PC-3 (cell line): ENCODE results near the gene MYH6. TPM values are rescaled to one million over a fixed set of nuclear protein-coding genes. Genes with fewer than 3 reads are reported as not detected.

Experiments
- ATAC-seq: fragments of 200-7000 bp; cut with Tn5 transposase; 2 replicates; pipeline ENCODE4 v1.9.1; 2020; ENCODE audit warnings: mild to moderate bottlenecking, moderate library complexity
- BruUV-seq: library from RNA; stranded (reverse); fragments of 400-500 nt; replicated peaks from 2 replicates; lab custom pipeline; 2021; lab: Mats Ljungman, UMichigan
- CTCF ChIA-PET: fragments of 300-600 bp; sonication (Branson Sonifier 250); formaldehyde crosslinking; loops from one replicate; lab custom pipeline; 2022; ENCODE audit warnings: antibody characterized with exemption; lab: Charles Lee
- POLR2A ChIA-PET: fragments of 300-600 bp; sonication (Branson Sonifier 250); formaldehyde crosslinking; loops from one replicate; lab custom pipeline; 2022; ENCODE audit warnings: antibody characterized with exemption; ENCODE audit not compliant: unreplicated experiment; lab: Charles Lee
- DNase-seq: peaks from one replicate; pipeline ENCODE4 v3.0.0-alpha.2; 2015
- H2AFZ ChIP-seq: fragments of 300-600 bp; sonication (generic); 2 replicates; pipeline ENCODE4 v1.6.0; 2016; ENCODE audit warnings: antibody characterized with exemption, low read length
- H3F3A ChIP-seq: fragments of 300-600 bp; sonication (generic); one replicate; pipeline ENCODE4 v1.6.0; 2017; ENCODE audit warnings: antibody characterized with exemption, low read length, control low read depth, mild to moderate bottlenecking; ENCODE audit not compliant: unreplicated experiment
- H3K27ac ChIP-seq: fragments of 300-600 bp; sonication (generic); 2 replicates; pipeline ENCODE4 v1.5.1; 2016; ENCODE audit warnings: mild to moderate bottlenecking, low read length
- H3K27me3 ChIP-seq: fragments of 300-600 bp; sonication (generic); 2 replicates; pipeline ENCODE4 v1.6.1; 2016; ENCODE audit warnings: low read length, mixed read lengths
- H3K36me3 ChIP-seq: fragments of 300-600 bp; sonication (generic); 2 replicates; pipeline ENCODE4 v1.6.1; 2016; ENCODE audit warnings: low read depth, mixed run types, low read length, mixed read lengths
- H3K4me1 ChIP-seq: fragments of 300-600 bp; sonication (generic); 2 replicates; pipeline ENCODE4 v1.5.1; 2016; ENCODE audit warnings: low read length; ENCODE audit not compliant: insufficient read depth
- H3K4me2 ChIP-seq: fragments of 300-600 bp; sonication (generic); 2 replicates; pipeline ENCODE4 v1.6.0; 2016; ENCODE audit warnings: low read length
- H3K4me3 ChIP-seq: fragments of 300-600 bp; sonication (generic); 2 replicates; pipeline ENCODE4 v1.5.1; 2016; ENCODE audit warnings: mild to moderate bottlenecking, low read length, mixed read lengths
- H3K79me2 ChIP-seq: fragments of 300-600 bp; sonication (generic); 2 replicates; pipeline ENCODE4 v1.6.1; 2017; ENCODE audit warnings: low read length, mixed read lengths
- H3K9ac ChIP-seq: fragments of 300-600 bp; sonication (generic); 2 replicates; pipeline ENCODE4 v1.6.0; 2016; ENCODE audit warnings: mild to moderate bottlenecking, low read length
- H3K9me2 ChIP-seq: fragments of 300-600 bp; sonication (generic); replicated peaks from 2 replicates; pipeline ENCODE4 v1.6.1; 2016; ENCODE audit warnings: mixed run types, low read length, mixed read lengths
- H3K9me3 ChIP-seq: fragments of 300-600 bp; sonication (generic); 2 replicates; pipeline ENCODE4 v1.6.1; 2016; ENCODE audit warnings: low read length, mixed read lengths
- H4K20me1 ChIP-seq: fragments of 300-600 bp; sonication (generic); 2 replicates; pipeline ENCODE4 v1.6.1; 2016; ENCODE audit warnings: low read length, mixed read lengths
- CTCF ChIP-seq: fragments of 300-600 bp; sonication (generic); conservative IDR thresholded peaks from 2 replicates; pipeline ENCODE4 v1.5.1; 2017; ENCODE audit warnings: antibody characterized with exemption, low read depth, mild to moderate bottlenecking, low read length
- EZH2 ChIP-seq: fragments of 300-600 bp; sonication (generic); IDR thresholded peaks from one replicate; pipeline ENCODE4 v1.6.1; 2017; ENCODE audit warnings: antibody characterized with exemption, mild to moderate bottlenecking, low read length; ENCODE audit not compliant: unreplicated experiment
- EZH2phosphoT487 ChIP-seq: fragments of 300-600 bp; sonication (generic); IDR thresholded peaks from 2 replicates; pipeline ENCODE4 v1.6.1; 2018; ENCODE audit warnings: mild to moderate bottlenecking, antibody characterized with exemption, low read length, borderline replicate concordance
- intact Hi-C: fragments of 100-400 bp; cut with micrococcal nuclease; formaldehyde crosslinking; loops from 2 replicates; pipeline ENCODE4 v1.9.0; 2023
- total RNA-seq: library from RNA; depleted of rRNA; stranded (reverse); fragments of >200 nt; gene quantifications from 2 replicates; pipeline ENCODE4 v1.2.3, GENCODE V29; 2014

Gene MYH6
- total RNA-seq, 1 experiment from 2014 or later, result not detected

GRCh38 chr14:23360496-23360895 lies 47.6 kb downstream of the MYH6 start:
- no peak for ATAC-seq

GRCh38 chr14:23359722-23360447 lies 48.2 kb downstream of the MYH6 start:
- H3K27me3 ChIP-seq, result peaks cover 44% of the 10 kb centered on the region
- CTCF ChIA-PET, result no interaction called here
- no peak overlapping the region for H3K27ac ChIP-seq
- no peak overlapping the region for H3K4me3 ChIP-seq
- H3K4me1 ChIP-seq, result no peaks in the 10 kb centered on the region
- DNase-seq (no peak), ATAC-seq (no peak)
- H3K9me2 ChIP-seq, result no peaks in the 10 kb centered on the region
- H3F3A ChIP-seq, result no peaks in the 10 kb centered on the region
- POLR2A ChIA-PET, result no interaction called here
- intact Hi-C loops, result no loop called here
- no peaks in the 10 kb centered on the region for H3K36me3 ChIP-seq
- TF ChIP-seq CTCF, result no peak
- TF ChIP-seq EZH2phosphoT487, result no peak
- no peak for TF ChIP-seq EZH2
- H3K79me2 ChIP-seq, result no peaks in the 10 kb centered on the region
- H3K4me2 ChIP-seq, result no peak overlapping the region
- no TSS peak for BruUV-seq
- H3K9ac ChIP-seq, result no peak overlapping the region
- no peaks in the 10 kb centered on the region for H3K9me3 ChIP-seq
- H2AFZ ChIP-seq, result no peak overlapping the region
- no peaks in the 10 kb centered on the region for H4K20me1 ChIP-seq

More at GRCh38 chr14:23360496-23360895, 47.6 kb downstream of the MYH6 start:
- BruUV-seq, result no TSS peak
- H3K4me1 ChIP-seq, result no peaks in the 10 kb centered on the region
- no peak for DNase-seq
- CTCF ChIA-PET, result no interaction called here
- no peak for TF ChIP-seq EZH2
- TF ChIP-seq EZH2phosphoT487, result no peak
- TF ChIP-seq CTCF, result peak; percentile 32; the same call in 1 of the 2 replicates
- intact Hi-C loops, result no loop called here
- peaks cover 43% of the 10 kb centered on the region for H3K27me3 ChIP-seq
- H3K9me2 ChIP-seq, result no peaks in the 10 kb centered on the region
- H3K9ac ChIP-seq, result no peak overlapping the region
- no peak overlapping the region for H2AFZ ChIP-seq
- no peaks in the 10 kb centered on the region for H3F3A ChIP-seq
- H3K36me3 ChIP-seq, result no peaks in the 10 kb centered on the region
- H3K9me3 ChIP-seq, result no peaks in the 10 kb centered on the region
- H3K4me2 ChIP-seq, result no peak overlapping the region
- no peaks in the 10 kb centered on the region for H4K20me1 ChIP-seq
- no peak overlapping the region for H3K27ac ChIP-seq
- no peaks in the 10 kb centered on the region for H3K79me2 ChIP-seq
- POLR2A ChIA-PET, result no interaction called here
- H3K4me3 ChIP-seq, result no peak overlapping the region

GRCh38 chr14:23359167-23359626 lies 48.9 kb downstream of the MYH6 start:
- CTCF ChIA-PET, result no interaction called here
- H3K27me3 ChIP-seq, result peaks cover 44% of the 10 kb centered on the region
- BruUV-seq, result no TSS peak

More at GRCh38 chr14:23359167-23359626, 48.9 kb downstream of the MYH6 start:
- POLR2A ChIA-PET, result no interaction called here
- no peak overlapping the region for H2AFZ ChIP-seq
- no peaks in the 10 kb centered on the region for H3F3A ChIP-seq
- no peaks in the 10 kb centered on the region for H3K79me2 ChIP-seq
- H3K27ac ChIP-seq, result no peak overlapping the region
- H3K4me1 ChIP-seq, result no peaks in the 10 kb centered on the region
- no peak for TF ChIP-seq EZH2phosphoT487
- no peaks in the 10 kb centered on the region for H3K9me3 ChIP-seq
- H3K9ac ChIP-seq, result no peak overlapping the region
- intact Hi-C loops, result no loop called here
- no peak overlapping the region for H3K4me2 ChIP-seq
- no peaks in the 10 kb centered on the region for H3K9me2 ChIP-seq
- H4K20me1 ChIP-seq, result no peaks in the 10 kb centered on the region
- H3K36me3 ChIP-seq, result no peaks in the 10 kb centered on the region
- no peak overlapping the region for H3K4me3 ChIP-seq
- ATAC-seq (no peak), DNase-seq (no peak)
